HL-60/S4 treated with phorbol 12-myristate 13-acetate at 8.2 ng/mL for 4 days and 3 days (cell line): ENCODE results near the gene AKAP13.
"Not testable (repeated sequence)": the region's sequence is repeated elsewhere in the genome, so short reads cannot be mapped to it uniquely, and the experiment has no call there.

Source experiments
- in situ Hi-C: fragments of 300-500 bp; cut with MboI; formaldehyde crosslinking; loops from 2 replicates; pipeline ENCODE4 v1.15.0; 2022; ENCODE audit warnings: low sequenced_read_pairs

AKAP13 gene

GRCh38 chr15:85636351-85636750 lies 255.9 kb downstream of the AKAP13 start:
- in situ Hi-C loops, result no loop called here

GRCh38 chr15:85639752-85640381 lies 259.5 kb downstream of the AKAP13 start:
- in situ Hi-C loops, result no loop called here

GRCh38 chr15:85642065-85642692 lies 261.8 kb downstream of the AKAP13 start:
- in situ Hi-C loops, result no loop called here

GRCh38 chr15:85642693-85643066 lies 262.3 kb downstream of the AKAP13 start:
- in situ Hi-C loops, result no loop called here

GRCh38 chr15:85646538-85647091 lies 266.2 kb downstream of the AKAP13 start:
- in situ Hi-C loops, result no loop called here

GRCh38 chr15:85649372-85649771 lies 269.0 kb downstream of the AKAP13 start:
- in situ Hi-C loops, result no loop called here

GRCh38 chr15:85651548-85651947 lies 271.1 kb downstream of the AKAP13 start:
- in situ Hi-C loops, result no loop called here

GRCh38 chr15:85652457-85652856 lies 272.1 kb downstream of the AKAP13 start:
- in situ Hi-C loops, result no loop called here

GRCh38 chr15:85657132-85657531 lies 276.7 kb downstream of the AKAP13 start:
- in situ Hi-C loops, result no loop called here

- in situ Hi-C loops, result no loop called here
Measured at GRCh38 chr15:85658816-85659215, 278.4 kb downstream of the AKAP13 start.

GRCh38 chr15:85661859-85662258 lies 281.5 kb downstream of the AKAP13 start:
- in situ Hi-C loops, result no loop called here

- in situ Hi-C loops, result not testable (repeated sequence)
Measured at GRCh38 chr15:85665677-85666076, 285.3 kb downstream of the AKAP13 start.

GRCh38 chr15:85667491-85668424 lies 287.4 kb downstream of the AKAP13 start:
- in situ Hi-C loops, result no loop called here

GRCh38 chr15:85671156-85671555 lies 290.8 kb downstream of the AKAP13 start:
- in situ Hi-C loops, result no loop called here

GRCh38 chr15:85672332-85673084 lies 292.1 kb downstream of the AKAP13 start:
- in situ Hi-C loops, result no loop called here

GRCh38 chr15:85673326-85673725 lies 292.9 kb downstream of the AKAP13 start:
- in situ Hi-C loops, result no loop called here

GRCh38 chr15:85676342-85677098 lies 296.1 kb downstream of the AKAP13 start:
- in situ Hi-C loops, result no loop called here

- in situ Hi-C loops, result no loop called here
Measured at GRCh38 chr15:85679231-85679630, 298.8 kb downstream of the AKAP13 start.

- in situ Hi-C loops, result no loop called here
Measured at GRCh38 chr15:85681386-85681785, 301.0 kb downstream of the AKAP13 start.

- in situ Hi-C loops, result no loop called here
Measured at GRCh38 chr15:85684174-85684710, 303.8 kb downstream of the AKAP13 start.
